Loucy (cell line): ENCODE data around the gene NUP214.

Source experiments
- H2AFZ ChIP-seq: fragments of 200-600 bp; sonication (generic); 2 replicates; pipeline ENCODE4 v1.6.0; 2016; ENCODE audit warnings: antibody characterized with exemption, mild to moderate bottlenecking, low read length, moderate library complexity
- H3F3A ChIP-seq: fragments of 200-600 bp; 2 replicates; pipeline ENCODE4 v1.6.0; 2016; ENCODE audit warnings: antibody characterized with exemption, low read depth, mild to moderate bottlenecking
- H3K27me3 ChIP-seq: fragments of 200-600 bp; sonication (generic); 2 replicates; pipeline ENCODE4 v1.6.1; 2014; ENCODE audit warnings: low read length, mild to moderate bottlenecking; ENCODE audit not compliant: insufficient read depth, poor library complexity, severe bottlenecking
- H3K36me3 ChIP-seq: fragments of 200-600 bp; sonication (generic); 2 replicates; pipeline ENCODE4 v1.6.1; 2016; ENCODE audit warnings: low read length; ENCODE audit not compliant: insufficient read depth
- H3K4me1 ChIP-seq: fragments of 200-600 bp; sonication (generic); 2 replicates; pipeline ENCODE4 v1.5.1; 2014; ENCODE audit warnings: low read length, mild to moderate bottlenecking; ENCODE audit not compliant: insufficient read depth, poor library complexity, severe bottlenecking
- H3K4me2 ChIP-seq: fragments of 200-600 bp; sonication (generic); 2 replicates; pipeline ENCODE4 v1.6.0; 2014; ENCODE audit warnings: antibody characterized with exemption, low read length, low read depth, mild to moderate bottlenecking; ENCODE audit not compliant: poor library complexity, severe bottlenecking
- H3K4me3 ChIP-seq: fragments of 200-600 bp; sonication (generic); 2 replicates; pipeline ENCODE4 v1.5.1; 2014; ENCODE audit warnings: low read length, mild to moderate bottlenecking, mixed read lengths; ENCODE audit not compliant: poor library complexity, severe bottlenecking
- H3K79me2 ChIP-seq: fragments of 200-600 bp; sonication (generic); 2 replicates; pipeline ENCODE4 v1.6.1; 2014; ENCODE audit warnings: low read length; ENCODE audit not compliant: insufficient read depth
- H3K9ac ChIP-seq: fragments of 200-600 bp; sonication (generic); 2 replicates; pipeline ENCODE4 v1.6.0; 2014; ENCODE audit warnings: mild to moderate bottlenecking, low read depth, low read length, moderate library complexity; ENCODE audit not compliant: poor library complexity, severe bottlenecking
- H3K9me2 ChIP-seq: fragments of 200-600 bp; sonication (generic); replicated peaks from 2 replicates; pipeline ENCODE4 v1.6.1; 2016; ENCODE audit warnings: low read depth, low read length, mixed read lengths
- H3K9me3 ChIP-seq: fragments of 200-600 bp; sonication (generic); 2 replicates; pipeline ENCODE4 v1.6.1; 2014; ENCODE audit warnings: mild to moderate bottlenecking, antibody characterized with exemption, low read length, low read depth; ENCODE audit not compliant: insufficient read depth
- H4K20me1 ChIP-seq: fragments of 200-600 bp; sonication (generic); 2 replicates; pipeline ENCODE4 v1.6.0; 2014; ENCODE audit warnings: antibody characterized with exemption, low read length, mild to moderate bottlenecking; ENCODE audit not compliant: insufficient read depth, poor library complexity, severe bottlenecking
- CTCF ChIP-seq: fragments of 200-600 bp; sonication (generic); conservative IDR thresholded peaks from 2 replicates; pipeline ENCODE4 v1.5.1; 2014; ENCODE audit warnings: mild to moderate bottlenecking, antibody characterized with exemption, low read length
- EZH2phosphoT487 ChIP-seq: fragments of 200-600 bp; IDR thresholded peaks from 2 replicates; pipeline ENCODE4 v1.6.1; 2018; ENCODE audit warnings: antibody characterized with exemption, mild to moderate bottlenecking, moderate library complexity, borderline replicate concordance

NUP214 gene

GRCh38 chr9:131094622-131095021 lies 30.8 kb upstream of the NUP214 start:
- H3K4me3 ChIP-seq, result no peak overlapping the region
- H3K9ac ChIP-seq, result no peak overlapping the region
- no peaks in the 10 kb centered on the region for H3F3A ChIP-seq
- H3K36me3 ChIP-seq, result no peaks in the 10 kb centered on the region
- H3K79me2 ChIP-seq, result no peaks in the 10 kb centered on the region
- no peak overlapping the region for H2AFZ ChIP-seq
- H4K20me1 ChIP-seq, result no peaks in the 10 kb centered on the region
- no peaks in the 10 kb centered on the region for H3K4me1 ChIP-seq
- no peaks in the 10 kb centered on the region for H3K9me2 ChIP-seq
- H3K27me3 ChIP-seq, result no peaks in the 10 kb centered on the region
- H3K9me3 ChIP-seq, result no peaks in the 10 kb centered on the region
- no peak overlapping the region for H3K4me2 ChIP-seq
- TF ChIP-seq EZH2phosphoT487, result no peak
- no peak for TF ChIP-seq CTCF

GRCh38 chr9:131095666-131096268 lies 29.6 kb upstream of the NUP214 start:
- H3K9me3 ChIP-seq, result no peaks in the 10 kb centered on the region
- no peak overlapping the region for H3K9ac ChIP-seq
- TF ChIP-seq CTCF, result no peak
- no peak for TF ChIP-seq EZH2phosphoT487
- H3K4me1 ChIP-seq, result no peaks in the 10 kb centered on the region
- no peaks in the 10 kb centered on the region for H3F3A ChIP-seq
- H2AFZ ChIP-seq, result no peak overlapping the region
- H3K79me2 ChIP-seq, result no peaks in the 10 kb centered on the region
- no peaks in the 10 kb centered on the region for H4K20me1 ChIP-seq
- no peaks in the 10 kb centered on the region for H3K9me2 ChIP-seq
- no peak overlapping the region for H3K4me2 ChIP-seq
- no peaks in the 10 kb centered on the region for H3K36me3 ChIP-seq
- no peaks in the 10 kb centered on the region for H3K27me3 ChIP-seq
- H3K4me3 ChIP-seq, result no peak overlapping the region

GRCh38 chr9:131096269-131097125 lies 28.9 kb upstream of the NUP214 start, which contains the start of gene AIF1L:
Gene AIF1L (plus strand): TSS chr9:131096531. CDS start chr9:131096630, 99 bp downstream.
- no peaks in the 10 kb centered on the region for H3K4me1 ChIP-seq
- H2AFZ ChIP-seq, result no peak within 1 kb of the TSS
- no peaks in the 10 kb centered on the region for H3K9me2 ChIP-seq
- no peaks in the 10 kb centered on the region for H3K27me3 ChIP-seq
- no peak for TF ChIP-seq EZH2phosphoT487
- no peak within 1 kb of the TSS for H3K4me3 ChIP-seq
- H3K9ac ChIP-seq, result no peak within 1 kb of the TSS
- no peaks in the 10 kb centered on the region for H3F3A ChIP-seq
- no peaks in the 10 kb centered on the region for H3K9me3 ChIP-seq
- H3K4me2 ChIP-seq, result no peak within 1 kb of the TSS
- no peaks in the 10 kb centered on the region for H4K20me1 ChIP-seq
- H3K36me3 ChIP-seq, result no peaks in the 10 kb centered on the region
- H3K79me2 ChIP-seq, result no peaks in the 10 kb centered on the region
